GM12878 (cell line): ENCODE measurements around the gene KLHL30. TPM values are rescaled to one million over a fixed set of nuclear protein-coding genes. Genes with fewer than 3 reads are reported as not detected.

Experiments used
- ATAC-seq: fragments of 200-7000 bp; cut with Tn5 transposase; 3 replicates; pipeline ENCODE4 v1.9.1; 2020; ENCODE audit warnings: mild to moderate bottlenecking, moderate library complexity
- BruUV-seq: library from RNA; stranded (reverse); fragments of 400-500 nt; replicated peaks from 2 replicates; lab custom pipeline; 2021; lab: Mats Ljungman, UMichigan
- CTCF ChIA-PET: fragments of 300-600 bp; sonication (Branson Sonifier 250); formaldehyde crosslinking; extraction: SDS; loops from one replicate; lab custom pipeline; 2021; ENCODE audit warnings: inconsistent platforms; lab: Yijun Ruan, JAX
- POLR2A ChIA-PET: fragments of 350-600 bp; formaldehyde crosslinking; extraction: SDS; loops from one replicate; lab custom pipeline; 2021; ENCODE audit warnings: inconsistent platforms; lab: Charles Lee
- RAD21 ChIA-PET: fragments of 300-600 bp; sonication (Branson Sonifier 250); formaldehyde crosslinking; loops from one replicate; lab custom pipeline; 2023; ENCODE audit warnings: antibody characterized with exemption; ENCODE audit not compliant: unreplicated experiment; lab: Charles Lee
- SMC1A ChIA-PET: fragments of 300-600 bp; sonication (Branson Sonifier 250); formaldehyde crosslinking; loops from one replicate; lab custom pipeline; 2023; ENCODE audit not compliant: unreplicated experiment, uncharacterized antibody; lab: Charles Lee
- DNase-seq: peaks from one replicate; pipeline ENCODE4 v3.0.0-alpha.2; 2011; ENCODE audit warnings: low read depth, low spot score
- FAIRE-seq: peaks from 3 replicates; lab custom pipeline; 2011; peaks lifted over from hg19 to GRCh38; lab: Jason Lieb, UNC
- H2AFZ ChIP-seq: 2 replicates; pipeline ENCODE4 v1.6.0; 2011; ENCODE audit warnings: low read depth, low read length, control low read depth; ENCODE audit not compliant: control insufficient read depth
- H3K27ac ChIP-seq: 2 replicates; pipeline ENCODE4 v1.5.1; 2011; ENCODE audit warnings: control low read depth; ENCODE audit not compliant: control insufficient read depth, insufficient read depth
- H3K27me3 ChIP-seq, 2 experiments: replicated peaks in 1 of 2; 2 replicates each; pipeline versions ENCODE4 v1.6.0 to v1.6.1; 2011; ENCODE audit warnings: low read length in 1 of 2; ENCODE audit not compliant: control insufficient read depth in 2 of 2, insufficient read depth in 2 of 2
- H3K36me3 ChIP-seq, 2 experiments: 2 replicates each; pipeline ENCODE4 v1.5.1; 2011; ENCODE audit warnings: low read length in 1 of 2; ENCODE audit not compliant: control insufficient read depth in 2 of 2, insufficient read depth in 2 of 2
- H3K4me1 ChIP-seq: 2 replicates; pipeline ENCODE4 v1.6.1; 2011; ENCODE audit warnings: mild to moderate bottlenecking, low read length, moderate library complexity, mixed read lengths; ENCODE audit not compliant: control insufficient read depth, insufficient read depth
- H3K4me2 ChIP-seq: 2 replicates; pipeline ENCODE4 v1.6.0; 2011; ENCODE audit warnings: control low read depth; ENCODE audit not compliant: control insufficient read depth, insufficient read depth
- H3K4me3 ChIP-seq: fragments of 200-600 bp; sonication (generic); 2 replicates; pipeline ENCODE4 v1.5.1; 2016
- H3K79me2 ChIP-seq: 2 replicates; pipeline ENCODE4 v1.6.0; 2011; ENCODE audit warnings: low read length; ENCODE audit not compliant: control insufficient read depth, insufficient read depth
- H3K9ac ChIP-seq: 2 replicates; pipeline ENCODE4 v1.8.0; 2011; ENCODE audit warnings: low read length, control low read depth, mixed read lengths; ENCODE audit not compliant: control insufficient read depth, insufficient read depth
- H3K9me3 ChIP-seq: replicated peaks from 3 replicates; pipeline ENCODE4 v1.5.1; 2011; ENCODE audit warnings: mild to moderate bottlenecking, low read length; ENCODE audit not compliant: control insufficient read depth, insufficient read depth
- H4K20me1 ChIP-seq: 2 replicates; pipeline ENCODE4 v1.6.0; 2011; ENCODE audit not compliant: control insufficient read depth, insufficient read depth
- EGR1 ChIP-seq, 2 experiments: IDR thresholded peaks; 1 replicate in 1 of 2; 2 replicates in 1 of 2; pipeline ENCODE4 v1.6.1; 2011 to 2012; ENCODE audit warnings: low read depth in 2 of 2, low read length in 2 of 2, borderline replicate concordance in 1 of 2, mild to moderate bottlenecking in 1 of 2, moderate library complexity in 1 of 2
- HDAC2 ChIP-seq: fragments of 200-600 bp; sonication (generic); IDR thresholded peaks from 2 replicates; pipeline ENCODE4 v1.6.1; 2017
- ZZZ3 ChIP-seq: IDR thresholded peaks from 2 replicates; pipeline ENCODE4 v1.6.1; 2011; ENCODE audit warnings: low read depth; ENCODE audit not compliant: control insufficient read depth, insufficient read length
- WGBS: methylation state at CpG from one replicate; pipeline ENCODE4 v1.1.6; 2016; ENCODE audit warnings: low lambda C conversion rate; ENCODE audit not compliant: insufficient replicate concordance, insufficient coverage; ENCODE audit errors: missing lambda C conversion rate; 5-methylcytosine and 5-hydroxymethylcytosine counted together
- in situ Hi-C: fragments of 300-500 bp; cut with MboI; formaldehyde crosslinking; loops from 9 replicates; pipeline ENCODE4 v1.14.3; 2018; ENCODE audit warnings: mixed read lengths
- intact Hi-C: fragments of 100-400 bp; cut with micrococcal nuclease; formaldehyde crosslinking; loops from one replicate; pipeline ENCODE4 v1.14.2; 2022; ENCODE audit not compliant: unreplicated experiment
- polyA plus RNA-seq, 11 experiments: library from polyadenylated mRNA; depleted of rRNA in 4 of 11; unstranded in 6 of 11; stranded (reverse) in 5 of 11; fragments of >200 nt; fragmentation: Nextera tagmentation in 4 of 11; fragmentation: Illumina TruSeq in 1 of 11; extraction: Ambion mirVana in 4 of 11; extraction: Trizol in 1 of 11; gene quantifications; 1 replicate in 1 of 11; 2 replicates in 10 of 11; pipeline versions ENCODE4 v1.2.1 to v1.2.3, GENCODE V29; 2011 to 2016; ENCODE audit warnings: inconsistent platforms in 2 of 11, missing spikeins in 2 of 11, low read depth in 1 of 11
- total RNA-seq, 4 experiments: library from RNA; depleted of rRNA in 3 of 4; stranded (reverse); fragments of >200 nt in 3 of 4; fragmentation: Illumina TruSeq in 1 of 4; extraction: Trizol in 1 of 4; gene quantifications; 2 replicates each; pipeline versions ENCODE4 v1.2.1 to v1.2.3, GENCODE V29; 2013 to 2021
- TF ChIP-seq, protein P1 (sequence below): fragments of 450-650 bp; IDR thresholded peaks from 2 replicates; pipeline ENCODE4 v1.6.1; 2018; ENCODE audit warnings: borderline replicate concordance, mild to moderate bottlenecking; ENCODE audit not compliant: partially characterized antibody

The KLHL30 gene
- total and polyA plus RNA-seq, 10 of the 15 experiments (the other 5 are each of a cell fraction or from before 2014, with no cell fraction given): 0.03 TPM; not detected in 9

DNA sequence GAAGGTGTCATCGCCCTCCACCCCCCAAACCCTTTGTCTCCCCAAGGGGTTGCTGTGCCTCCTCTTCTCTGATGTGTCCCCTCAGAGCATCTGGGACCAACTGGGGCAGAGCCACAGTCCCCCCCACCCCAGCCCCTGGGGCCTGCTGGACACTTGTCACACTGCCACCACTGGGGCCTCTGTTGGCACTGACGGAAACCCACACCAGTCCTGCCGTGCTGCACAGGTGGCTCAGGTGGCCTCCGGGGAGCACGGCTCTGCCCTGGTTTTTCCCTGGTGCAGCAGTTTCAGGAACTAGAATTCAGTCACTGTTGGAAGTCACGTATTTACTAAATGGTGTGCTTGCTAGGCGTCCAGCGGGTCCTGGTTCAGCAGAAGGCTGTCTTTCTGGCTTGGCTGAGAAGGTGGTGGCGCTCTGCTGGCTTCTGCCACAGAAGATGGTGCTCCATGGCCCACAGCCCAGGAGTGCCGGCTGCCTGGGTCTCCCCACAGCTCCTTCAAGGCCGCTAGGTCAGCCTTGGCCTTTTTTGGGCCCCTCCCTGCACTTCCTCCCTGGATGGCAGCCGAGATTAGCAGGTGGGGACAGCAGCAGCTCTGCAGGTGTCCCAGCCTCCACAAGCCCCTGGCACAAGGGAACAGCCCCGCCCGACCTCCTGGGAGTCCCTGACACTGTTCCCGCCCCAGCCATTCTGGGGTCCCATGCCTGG is 18.6 kb upstream of the KLHL30 start:
- Histone ChIP-seq H3K27me3 (no peaks in the 10 kb centered on the region), H3K79me2 (no peaks in the 10 kb centered on the region), H3K9ac (no peak overlapping the region), H2AFZ (peak overlapping the region; percentile 34; the same call in 1 of the 2 replicates), H4K20me1 (no peaks in the 10 kb centered on the region), H3K4me1 (no peaks in the 10 kb centered on the region), H3K27ac (no peak overlapping the region), H3K9me3 (no peaks in the 10 kb centered on the region), H3K4me3 (no peak overlapping the region), H3K4me2 (peak overlapping the region; percentile 25; the same call in 1 of the 2 replicates)
- CTCF ChIA-PET: no interaction called here
- FAIRE-seq (no peak), DNase-seq (no peak), ATAC-seq (peak; percentile 52)
- intact Hi-C loops (no loop called here), in situ Hi-C loops (no loop called here)
- BruUV-seq: no TSS peak
- 12% methylated on average over 15 of the region's 15 CpGs for WGBS
- RAD21 ChIA-PET: interaction anchor here (1.3 kb wide), 1 partner anchor 143 kb away, joined by 5 read pairs; no protein-coding TSS in a partner anchor
- SMC1A ChIA-PET: interaction anchor here (0.6 kb wide), 1 partner anchor 11 kb away, joined by 3 read pairs; no protein-coding TSS in a partner anchor
- POLR2A ChIA-PET: interaction anchor here (2.2 kb wide), 1 partner anchor 11 kb away, joined by 7 read pairs; no protein-coding TSS in a partner anchor
- TF ChIP-seq, protein P1, sequence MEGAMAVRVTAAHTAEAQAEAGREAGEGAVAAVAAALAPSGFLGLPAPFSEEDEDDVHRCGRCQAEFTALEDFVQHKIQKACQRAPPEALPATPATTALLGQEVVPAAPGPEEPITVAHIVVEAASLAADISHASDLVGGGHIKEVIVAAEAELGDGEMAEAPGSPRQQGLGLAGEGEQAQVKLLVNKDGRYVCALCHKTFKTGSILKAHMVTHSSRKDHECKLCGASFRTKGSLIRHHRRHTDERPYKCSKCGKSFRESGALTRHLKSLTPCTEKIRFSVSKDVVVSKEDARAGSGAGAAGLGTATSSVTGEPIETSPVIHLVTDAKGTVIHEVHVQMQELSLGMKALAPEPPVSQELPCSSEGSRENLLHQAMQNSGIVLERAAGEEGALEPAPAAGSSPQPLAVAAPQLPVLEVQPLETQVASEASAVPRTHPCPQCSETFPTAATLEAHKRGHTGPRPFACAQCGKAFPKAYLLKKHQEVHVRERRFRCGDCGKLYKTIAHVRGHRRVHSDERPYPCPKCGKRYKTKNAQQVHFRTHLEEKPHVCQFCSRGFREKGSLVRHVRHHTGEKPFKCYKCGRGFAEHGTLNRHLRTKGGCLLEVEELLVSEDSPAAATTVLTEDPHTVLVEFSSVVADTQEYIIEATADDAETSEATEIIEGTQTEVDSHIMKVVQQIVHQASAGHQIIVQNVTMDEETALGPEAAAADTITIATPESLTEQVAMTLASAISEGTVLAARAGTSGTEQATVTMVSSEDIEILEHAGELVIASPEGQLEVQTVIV: no peak
- TF ChIP-seq EGR1 (IDR thresholded peaks at IDR 0.05; ENCODE audit: borderline replicate concordance in 1 of 2, low read depth in 2 of 2, low read length in 2 of 2): no peak
- TF ChIP-seq HDAC2: no peak
- TF ChIP-seq ZZZ3: no peak
- TF ChIP-seq, all 136 proteins: peak for 0
- no peaks in the 10 kb centered on the region for H3K36me3 ChIP-seq
